Cardiac fibroblast (primary cell): ENCODE measurements around the gene CRYZL1.

Source experiments
- DNase-seq, 2 donors: peaks; one replicate each; pipeline versions ENCODE4 v3.0.0 to v3.0.0-alpha.2; 2010; ENCODE audit warnings: low read depth in 2 of 2
- H3K4me3 ChIP-seq, 2 donors: replicated peaks in 1 of 2; 1 replicate in 1 of 2; 2 replicates in 1 of 2; pipeline ENCODE4 v1.5.1; 2011; ENCODE audit warnings: low read depth in 2 of 2, low read length in 2 of 2, mild to moderate bottlenecking in 2 of 2, moderate library complexity in 1 of 2
- TF ChIP-seq, protein P1 (sequence below): IDR thresholded peaks from one replicate; pipeline ENCODE4 v1.5.1; 2011; ENCODE audit warnings: low read depth, mild to moderate bottlenecking, low read length, inconsistent platforms

Gene CRYZL1

DNA sequence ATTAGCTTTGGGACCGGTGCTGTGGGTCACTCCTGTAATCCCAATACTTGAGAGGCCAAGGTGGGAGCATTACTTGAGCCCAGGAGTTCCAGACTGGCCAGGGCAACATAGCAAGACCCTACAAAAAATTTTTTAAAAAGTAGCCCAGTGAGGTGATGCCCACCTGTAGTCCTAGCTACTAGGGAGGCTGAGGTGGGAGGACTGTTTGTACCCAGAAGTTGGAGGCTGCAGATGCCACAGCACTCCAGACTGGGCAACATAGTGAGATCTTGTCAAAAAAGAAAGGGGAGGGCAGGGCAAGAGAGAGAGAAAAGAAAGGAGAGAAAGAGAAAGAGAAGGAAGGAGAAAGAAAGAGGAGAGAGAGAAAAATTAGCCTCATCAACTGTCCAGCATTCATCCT lies 7.0 kb upstream of the CRYZL1 start:
- no peak overlapping the region for H3K4me3 ChIP-seq
- TF ChIP-seq, protein P1, sequence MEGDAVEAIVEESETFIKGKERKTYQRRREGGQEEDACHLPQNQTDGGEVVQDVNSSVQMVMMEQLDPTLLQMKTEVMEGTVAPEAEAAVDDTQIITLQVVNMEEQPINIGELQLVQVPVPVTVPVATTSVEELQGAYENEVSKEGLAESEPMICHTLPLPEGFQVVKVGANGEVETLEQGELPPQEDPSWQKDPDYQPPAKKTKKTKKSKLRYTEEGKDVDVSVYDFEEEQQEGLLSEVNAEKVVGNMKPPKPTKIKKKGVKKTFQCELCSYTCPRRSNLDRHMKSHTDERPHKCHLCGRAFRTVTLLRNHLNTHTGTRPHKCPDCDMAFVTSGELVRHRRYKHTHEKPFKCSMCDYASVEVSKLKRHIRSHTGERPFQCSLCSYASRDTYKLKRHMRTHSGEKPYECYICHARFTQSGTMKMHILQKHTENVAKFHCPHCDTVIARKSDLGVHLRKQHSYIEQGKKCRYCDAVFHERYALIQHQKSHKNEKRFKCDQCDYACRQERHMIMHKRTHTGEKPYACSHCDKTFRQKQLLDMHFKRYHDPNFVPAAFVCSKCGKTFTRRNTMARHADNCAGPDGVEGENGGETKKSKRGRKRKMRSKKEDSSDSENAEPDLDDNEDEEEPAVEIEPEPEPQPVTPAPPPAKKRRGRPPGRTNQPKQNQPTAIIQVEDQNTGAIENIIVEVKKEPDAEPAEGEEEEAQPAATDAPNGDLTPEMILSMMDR = no peak

DNA sequence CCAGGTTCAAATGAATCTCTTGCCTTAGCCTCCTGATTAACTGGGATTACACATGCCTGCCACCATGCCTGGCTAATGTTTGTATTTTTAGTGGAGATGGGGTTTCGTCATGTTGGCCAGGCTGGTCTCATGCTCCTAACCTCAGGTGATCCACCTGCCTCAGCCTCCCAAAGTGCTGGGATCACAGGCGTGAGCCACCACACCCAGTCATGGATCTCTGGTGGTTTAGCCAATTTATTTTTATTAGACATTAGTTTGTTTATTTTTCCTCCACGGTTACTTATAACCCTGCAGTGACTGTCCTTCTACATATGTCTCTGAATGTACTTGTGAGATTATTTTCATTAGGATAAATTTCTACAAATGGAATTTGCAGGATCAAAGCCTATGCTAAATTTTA lies 6.0 kb upstream of the CRYZL1 start:
- no peak overlapping the region for H3K4me3 ChIP-seq
- TF ChIP-seq, protein P1 = no peak
- no peak for DNase-seq

More for the DNA sequence above, 7.0 kb upstream of the CRYZL1 start:
- no peak for DNase-seq

DNA sequence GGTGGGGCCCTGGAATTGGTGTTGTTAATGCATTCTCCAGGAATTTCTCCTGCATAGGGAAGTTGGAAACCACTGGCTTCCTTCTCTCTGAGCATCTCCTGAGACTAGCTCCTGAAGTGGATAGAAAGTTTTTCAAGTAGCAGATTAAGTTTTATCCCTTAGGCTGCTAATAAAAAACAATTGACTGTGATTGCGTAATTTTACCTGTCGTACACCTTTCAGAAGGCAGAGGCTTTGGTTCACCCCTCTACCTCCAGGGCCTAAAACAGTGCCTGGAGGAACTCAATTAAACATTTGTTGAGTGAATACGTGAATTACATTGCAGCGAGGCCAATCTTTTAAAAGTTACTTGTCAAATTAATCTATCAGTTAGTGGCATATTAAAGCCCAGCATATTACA lies 4.2 kb upstream of the CRYZL1 start:
- no peak overlapping the region for H3K4me3 ChIP-seq
- TF ChIP-seq, protein P1 = no peak
- DNase-seq = no peak

DNA sequence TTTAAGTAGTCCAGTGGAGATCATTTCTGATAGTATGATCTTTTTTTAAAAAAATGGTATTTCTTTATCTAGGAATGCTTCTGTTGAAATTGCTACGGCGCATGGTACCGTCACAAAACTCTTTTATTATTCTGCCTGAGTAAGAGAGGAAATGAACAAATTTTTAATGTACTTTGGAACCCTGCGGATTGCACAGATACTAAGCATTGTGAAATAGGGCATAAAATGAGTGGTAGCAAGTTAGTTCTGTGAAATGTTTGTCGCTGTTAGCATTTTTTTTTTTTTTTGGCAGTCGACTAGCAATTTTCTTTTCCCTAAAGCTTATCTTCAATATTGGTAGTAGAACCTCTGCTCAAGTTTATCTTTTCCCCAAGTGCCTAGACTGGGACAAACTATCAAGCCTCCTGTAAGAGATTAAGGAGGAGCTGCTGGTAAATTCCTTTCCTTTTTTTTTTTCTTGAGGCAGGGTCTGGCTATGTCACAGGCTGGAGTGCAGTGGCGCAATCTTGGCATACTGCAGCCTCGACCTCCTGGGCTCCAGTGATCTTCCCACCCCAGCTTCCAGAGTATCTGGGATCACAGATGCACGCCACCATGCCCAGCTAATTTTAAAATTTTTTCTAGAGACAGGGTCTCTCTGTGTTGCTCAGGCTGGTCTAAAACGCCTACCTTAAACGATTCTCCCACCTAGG lies 3.0 kb upstream of the CRYZL1 start:
- H3K4me3 ChIP-seq = peak overlapping the region; percentile 75 to 80
- TF ChIP-seq, protein P1 = no peak
- DNase-seq = peak; percentile 90 to 91

DNA sequence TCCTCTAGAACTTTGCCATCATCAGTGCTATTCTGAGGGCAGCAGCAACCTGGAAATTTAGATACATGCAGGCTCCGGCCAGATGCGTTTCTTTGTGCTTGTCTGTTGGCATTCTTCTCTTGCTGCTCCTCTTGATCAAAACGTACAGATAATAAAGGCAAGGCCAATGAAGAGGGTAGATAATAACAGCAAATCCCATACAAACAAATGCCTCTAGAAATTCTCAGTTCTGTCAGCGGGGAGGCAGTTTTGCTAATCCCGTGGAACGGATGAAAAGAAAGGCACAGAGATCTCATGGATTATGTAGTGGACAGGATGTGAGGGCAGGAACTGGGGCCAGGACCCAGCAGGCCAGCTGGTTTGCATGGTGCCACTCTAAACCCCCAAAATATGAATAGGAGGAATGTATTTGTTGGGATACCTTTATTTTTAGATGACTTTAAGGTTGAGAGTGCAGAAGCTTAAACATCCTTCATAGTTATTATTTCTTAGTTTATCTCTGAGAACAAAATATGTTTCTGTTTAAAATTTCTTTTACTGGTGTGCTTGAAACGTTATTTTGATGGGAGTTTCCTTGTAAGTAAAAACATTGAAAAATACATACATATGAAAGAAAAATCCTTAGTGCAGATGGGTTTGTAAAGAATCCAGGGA lies 2.2 kb upstream of the CRYZL1 start:
- peak overlapping the region; percentile 75 to 80 for H3K4me3 ChIP-seq
- peak in 1 of 2 donors; percentile 23 for DNase-seq
- TF ChIP-seq, protein P1 = no peak

DNA sequence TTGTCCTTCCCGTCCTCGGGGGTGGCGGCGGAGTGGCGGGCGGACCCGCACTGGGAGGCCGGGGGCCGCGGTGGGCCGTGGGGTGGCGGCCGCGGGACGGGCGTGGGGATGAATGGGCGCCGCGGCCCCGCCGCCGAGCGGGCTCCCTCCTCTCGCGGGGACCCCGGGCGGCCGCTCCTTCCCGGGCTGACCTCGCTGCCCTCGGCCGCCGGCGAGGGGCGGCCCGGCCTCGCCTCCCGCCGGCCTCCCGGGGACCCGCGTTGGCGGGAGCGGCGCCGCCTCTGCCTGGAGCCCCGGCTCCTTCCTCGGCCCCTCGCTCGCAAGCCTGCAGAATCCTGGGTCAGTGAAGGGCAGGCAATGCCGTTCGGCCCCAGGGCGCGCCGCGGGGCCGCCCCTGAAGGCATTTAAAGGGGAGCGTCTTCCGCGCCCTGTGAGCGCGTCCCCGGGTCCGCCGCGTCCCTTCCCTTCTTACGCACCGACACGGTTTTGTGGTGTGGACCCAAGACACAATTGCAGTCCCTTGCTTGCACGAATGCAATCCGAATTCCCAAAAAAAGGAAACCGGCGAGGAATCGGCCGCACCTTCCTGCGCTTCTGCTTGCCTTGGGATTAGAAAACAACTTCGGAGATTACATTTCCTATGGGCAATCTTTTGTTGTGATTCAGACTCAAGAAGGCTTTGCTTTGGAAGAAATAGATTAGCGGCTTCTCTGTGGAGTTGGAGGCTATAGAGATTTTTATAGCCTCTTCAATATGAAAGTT lies 1.5 kb upstream of the CRYZL1 start:
- TF ChIP-seq, protein P1 = no peak
- DNase-seq = peak; percentile 32 to 50
- peak overlapping the region; percentile 75 to 80 for H3K4me3 ChIP-seq
